Right cardiac atrium (tissue), 5 donors: Measurements from ENCODE around the gene TUBB4B. TPM values are rescaled to one million over a fixed set of nuclear protein-coding genes. Genes with fewer than 3 reads are reported as not detected.

Source experiments
- ATAC-seq, 2 donors: fragments of 200-7000 bp; cut with Tn5 transposase; one replicate each; pipeline versions ENCODE4 v1.8.0 to v1.9.1; 2020; ENCODE audit warnings: moderate library complexity in 2 of 2, mild to moderate bottlenecking in 1 of 2
- DNase-seq, 3 donors: peaks; one replicate each; pipeline ENCODE4 v3.0.0-alpha.2; 2020
- H3K27ac ChIP-seq: one replicate; pipeline ENCODE4 v1.5.1; 2013; ENCODE audit warnings: mild to moderate bottlenecking, low read length, control low read depth, moderate library complexity
- H3K27me3 ChIP-seq: one replicate; pipeline ENCODE4 v1.6.1; 2013; ENCODE audit not compliant: control insufficient read depth, insufficient read depth
- H3K4me1 ChIP-seq: one replicate; pipeline ENCODE4 v1.6.1; 2013; ENCODE audit warnings: low read length; ENCODE audit not compliant: control insufficient read depth, insufficient read depth
- H3K4me3 ChIP-seq: one replicate; pipeline ENCODE4 v1.5.1; 2013; ENCODE audit warnings: low read length, control low read depth
- H3K9me3 ChIP-seq: one replicate; pipeline ENCODE4 v1.6.1; 2013; ENCODE audit warnings: low read length; ENCODE audit not compliant: control insufficient read depth
- WGBS: extraction: QIAGEN DNeasy Blood & Tissue Kit; methylation state at CpG from one replicate; pipeline ENCODE4 v1.1.7; 2013; 5-methylcytosine and 5-hydroxymethylcytosine counted together
- intact Hi-C, 4 donors: fragments of 100-400 bp; cut with DNase I; formaldehyde crosslinking; loops; one replicate each; pipeline versions ENCODE4 v1.11.0 to v1.14.0; 2022 to 2023
- polyA plus RNA-seq: library from polyadenylated mRNA; stranded (reverse); fragments of 200-250 nt; gene quantifications from one replicate; pipeline ENCODE4 v1.2.3, GENCODE V29; 2013
- total RNA-seq, 4 donors: library from RNA; stranded (reverse); fragmentation: NEBNext Ultra II Directional; extraction: Animal tissue kit (Norgen Biotek cat#: 25700); gene quantifications; one replicate each; pipeline ENCODE4 v1.2.1, GENCODE V29; 2021
- donor health status: healthy with polysubstance abuse.
- donor health status: DM: no; HTN: yes; CAD: no.
- donor health status: DM: no; HTN: no; CAD: no.
- donor health status: DM: no; HTN: yes; CAD: no; lungs with severe emphysema.
- donor health status: DM: yes; HTN: yes; CAD: no.

Gene TUBB4B
- total and polyA plus RNA-seq, 5 donors, result 203 to 591 (median 432) TPM

DNA sequence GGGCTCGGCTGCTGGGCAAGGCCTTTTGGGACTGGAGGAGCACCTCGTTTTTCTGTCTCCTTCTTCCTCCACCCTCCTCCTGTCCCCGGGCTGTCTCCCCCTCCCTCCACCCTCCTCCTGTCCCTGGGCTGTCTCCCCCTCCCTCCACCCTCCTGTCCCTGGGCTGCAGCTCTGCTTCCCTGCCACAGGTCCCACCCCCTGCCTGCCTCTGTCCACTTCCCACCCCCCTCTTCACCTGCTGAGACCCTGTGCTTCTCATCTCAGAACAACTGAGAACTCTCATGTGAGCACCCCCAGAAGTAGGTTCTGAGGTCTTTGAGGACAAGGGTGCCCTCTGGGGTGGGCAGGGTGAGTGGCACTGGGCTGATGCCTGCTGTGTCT is 30.6 kb downstream of the TUBB4B start:
- Histone ChIP-seq H3K4me3 (no peak overlapping the region), H3K9me3 (no peaks in the 10 kb centered on the region), H3K4me1 (peaks cover 15% of the 10 kb centered on the region), H3K27me3 (no peaks in the 10 kb centered on the region), H3K27ac (no peak overlapping the region)
- intact Hi-C loops, result no loop called here
- WGBS, result 27% methylated on average over 3 of the region's 3 CpGs
- DNase-seq (no peak), ATAC-seq (no peak)

GRCh38 chr9:137272241-137273094 is 31.4 kb downstream of the TUBB4B start:
- ATAC-seq (no peak), DNase-seq (peak in 2 of 3 donors; percentile 22 to 63)
- intact Hi-C loops, result no loop called here
- Histone ChIP-seq H3K27ac (no peak overlapping the region), H3K27me3 (no peaks in the 10 kb centered on the region), H3K9me3 (no peaks in the 10 kb centered on the region), H3K4me3 (no peak overlapping the region), H3K4me1 (peaks cover 15% of the 10 kb centered on the region)
- WGBS, result 93% methylated on average over 39 of the region's 39 CpGs

DNA sequence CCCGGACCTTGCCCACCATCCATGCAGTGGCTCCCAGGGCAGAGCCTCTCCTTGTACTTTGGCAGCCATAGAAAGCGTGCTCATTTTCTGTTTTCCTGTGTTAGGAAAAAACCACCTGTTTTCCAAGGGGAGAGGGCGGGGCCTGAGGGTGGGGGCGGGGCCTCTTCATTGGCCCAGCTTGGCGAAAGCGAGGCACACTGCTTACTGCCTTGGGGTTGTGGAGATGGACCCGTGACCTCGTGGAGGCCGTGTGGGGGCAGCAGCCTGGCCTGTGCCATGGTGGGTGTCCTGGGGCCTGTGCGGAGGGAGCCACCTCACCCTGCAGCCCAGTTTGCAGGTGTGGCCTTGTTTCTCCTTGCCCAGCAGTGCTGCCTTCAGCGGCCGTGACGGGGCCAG is 32.0 kb downstream of the TUBB4B start:
- Histone ChIP-seq H3K27me3 (no peaks in the 10 kb centered on the region), H3K4me1 (peaks cover 15% of the 10 kb centered on the region), H3K4me3 (no peak overlapping the region), H3K9me3 (no peaks in the 10 kb centered on the region), H3K27ac (no peak overlapping the region)
- intact Hi-C loops, result no loop called here
- DNase-seq (no peak), ATAC-seq (no peak)
- WGBS, result 80% methylated on average over 13 of the region's 13 CpGs

GRCh38 chr9:137273611-137274320 is 32.7 kb downstream of the TUBB4B start:
- H3K27me3 ChIP-seq, result no peaks in the 10 kb centered on the region
- H3K4me3 ChIP-seq, result no peak overlapping the region
- 74% methylated on average over 15 of the region's 15 CpGs for WGBS
- intact Hi-C loops, result no loop called here
- no peak overlapping the region for H3K27ac ChIP-seq
- peaks cover 15% of the 10 kb centered on the region for H3K4me1 ChIP-seq
- H3K9me3 ChIP-seq, result no peaks in the 10 kb centered on the region
- DNase-seq (peak; percentile 15 to 57 (median 45)), ATAC-seq (no peak)

DNA sequence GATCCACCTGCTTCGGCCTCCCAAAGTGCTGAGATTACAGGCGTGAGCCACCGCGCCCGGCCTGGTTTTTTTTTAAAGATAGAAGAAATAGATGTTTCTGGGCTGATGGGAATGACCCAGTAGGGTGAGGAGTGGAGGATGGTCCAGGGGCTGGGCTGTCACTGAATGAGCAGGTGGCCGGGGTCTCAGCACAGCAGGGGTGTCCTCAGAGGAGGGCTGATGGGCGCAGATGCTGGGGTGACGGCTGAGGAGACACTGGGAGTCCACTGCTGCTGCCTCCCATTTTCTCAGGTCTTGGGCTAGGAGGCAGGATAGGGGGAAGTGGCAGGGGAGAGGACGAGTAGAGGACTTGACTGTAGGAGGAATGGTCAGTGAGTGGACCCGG is 34.1 kb downstream of the TUBB4B start:
- peaks cover 5% of the 10 kb centered on the region for H3K4me1 ChIP-seq
- no peak for ATAC-seq
- intact Hi-C loops, result no loop called here
- 84% methylated on average over 10 of the region's 10 CpGs for WGBS
- H3K27me3 ChIP-seq, result no peaks in the 10 kb centered on the region
- no peaks in the 10 kb centered on the region for H3K9me3 ChIP-seq
- H3K4me3 ChIP-seq, result no peak overlapping the region
- DNase-seq, result no peak
- H3K27ac ChIP-seq, result no peak overlapping the region

- DNase-seq, result peak in 2 of 3 donors; percentile 21 to 67
- no peak for ATAC-seq
- no peaks in the 10 kb centered on the region for H3K27me3 ChIP-seq
- H3K4me1 ChIP-seq, result peaks cover 5% of the 10 kb centered on the region
- intact Hi-C loops, result no loop called here
- WGBS, result 80% methylated on average over 24 of the region's 24 CpGs
- H3K27ac ChIP-seq, result no peak overlapping the region
- no peaks in the 10 kb centered on the region for H3K9me3 ChIP-seq
- no peak overlapping the region for H3K4me3 ChIP-seq
Observed at GRCh38 chr9:137275588-137276472, 34.7 kb downstream of the TUBB4B start.

GRCh38 chr9:137276473-137277328 is 35.6 kb downstream of the TUBB4B start:
- peak; percentile 68 to 72 for ATAC-seq
- Histone ChIP-seq H3K27me3 (no peaks in the 10 kb centered on the region), H3K4me3 (peak overlapping the region; percentile 53), H3K9me3 (no peaks in the 10 kb centered on the region), H3K27ac (peak overlapping the region; percentile 84), H3K4me1 (peaks cover 5% of the 10 kb centered on the region)
- WGBS, result 33% methylated on average over 30 of the region's 30 CpGs
- intact Hi-C loops, result no loop called here
- DNase-seq, result peak; percentile 88 to 95 (median 92)

GRCh38 chr9:137277329-137278041 is 36.4 kb downstream of the TUBB4B start, which contains the start of gene TOR4A:
Gene TOR4A, plus strand, starts transcription at chr9:137277726. Its CDS starts 964 bp downstream, at chr9:137278690.
- no peaks in the 10 kb centered on the region for H3K27me3 ChIP-seq

DNA sequence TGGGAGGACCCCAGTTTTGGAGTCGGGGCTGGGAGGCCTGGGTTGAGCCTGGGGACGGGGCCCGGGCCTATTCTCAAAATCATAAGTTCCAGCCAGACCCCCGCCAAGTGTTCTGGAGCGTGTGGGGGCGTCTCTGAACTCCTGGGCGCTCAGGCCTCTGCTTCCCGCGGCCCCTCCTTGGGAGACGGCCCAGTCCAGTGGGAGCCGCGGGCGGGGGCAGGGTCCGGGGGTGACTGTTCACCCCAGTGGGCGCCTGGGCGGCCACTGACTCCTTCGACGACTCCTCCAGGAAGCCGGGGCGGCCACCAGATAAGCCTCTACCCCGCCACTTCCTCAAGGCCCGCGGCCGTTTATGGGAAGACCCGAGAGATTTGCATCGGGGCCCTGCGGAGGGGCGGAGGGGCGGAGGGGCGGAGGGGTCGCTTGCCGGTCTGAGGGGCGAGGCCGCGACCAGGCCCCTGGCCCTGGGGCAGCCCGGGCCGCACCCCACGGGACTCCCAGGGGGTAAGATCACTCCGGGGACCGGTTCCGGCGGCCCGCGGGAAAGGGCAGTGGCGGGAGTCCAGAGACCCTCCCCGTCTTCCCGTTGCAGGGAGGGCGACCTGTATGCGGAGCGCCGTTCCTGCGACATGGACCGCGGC is 37.1 kb downstream of the TUBB4B start:
- H3K4me1 ChIP-seq, result peaks cover 5% of the 10 kb centered on the region
- DNase-seq, result peak; percentile 74 to 85 (median 84)
- H3K4me3 ChIP-seq, result peak overlapping the region; percentile 53
- peak overlapping the region; percentile 87 for H3K27ac ChIP-seq
- intact Hi-C loops, result no loop called here
- no peaks in the 10 kb centered on the region for H3K9me3 ChIP-seq
- no peaks in the 10 kb centered on the region for H3K27me3 ChIP-seq
- WGBS, result 10% methylated on average over 54 of the region's 54 CpGs
- peak; percentile 16 to 64 for ATAC-seq

More at GRCh38 chr9:137277329-137278041, 36.4 kb downstream of the TUBB4B start, which contains the start of gene TOR4A:
- ATAC-seq (peak; percentile 77 to 87), DNase-seq (peak; percentile 93 to 95 (median 94))
- 10% methylated on average over 25 of the region's 25 CpGs for WGBS
- peak within 1 kb of the TSS; percentile 87 for H3K27ac ChIP-seq
- intact Hi-C loops, result no loop called here
- peak within 1 kb of the TSS; percentile 53 for H3K4me3 ChIP-seq
- no peaks in the 10 kb centered on the region for H3K9me3 ChIP-seq
- peaks cover 5% of the 10 kb centered on the region for H3K4me1 ChIP-seq
